C4-2B (cell line): Measurements from ENCODE around the gene PAK4.
A peak's percentile ranks its signal among the peaks of the same experiment; 100 is the strongest.

ENCODE experiments used
- H3K27ac ChIP-seq: fragments of 450-650 bp; 2 replicates; pipeline ENCODE4 v1.5.1; 2017
- ZFX ChIP-seq: fragments of 450-650 bp; IDR thresholded peaks from 2 replicates; pipeline ENCODE4 v1.6.1; 2017
- TF ChIP-seq, protein P1 (sequence below): fragments of 450-650 bp; conservative IDR thresholded peaks from 2 replicates; pipeline ENCODE4 v1.5.1; 2017; ENCODE audit warnings: mild to moderate bottlenecking

The PAK4 gene

GRCh38 chr19:39125554-39126311, at the start of gene PAK4:
Gene PAK4, plus strand, starts transcription at chr19:39125786. Its CDS starts 43,768 bp downstream, at chr19:39169554.
- no peak for TF ChIP-seq ZFX
- TF ChIP-seq, protein P1, sequence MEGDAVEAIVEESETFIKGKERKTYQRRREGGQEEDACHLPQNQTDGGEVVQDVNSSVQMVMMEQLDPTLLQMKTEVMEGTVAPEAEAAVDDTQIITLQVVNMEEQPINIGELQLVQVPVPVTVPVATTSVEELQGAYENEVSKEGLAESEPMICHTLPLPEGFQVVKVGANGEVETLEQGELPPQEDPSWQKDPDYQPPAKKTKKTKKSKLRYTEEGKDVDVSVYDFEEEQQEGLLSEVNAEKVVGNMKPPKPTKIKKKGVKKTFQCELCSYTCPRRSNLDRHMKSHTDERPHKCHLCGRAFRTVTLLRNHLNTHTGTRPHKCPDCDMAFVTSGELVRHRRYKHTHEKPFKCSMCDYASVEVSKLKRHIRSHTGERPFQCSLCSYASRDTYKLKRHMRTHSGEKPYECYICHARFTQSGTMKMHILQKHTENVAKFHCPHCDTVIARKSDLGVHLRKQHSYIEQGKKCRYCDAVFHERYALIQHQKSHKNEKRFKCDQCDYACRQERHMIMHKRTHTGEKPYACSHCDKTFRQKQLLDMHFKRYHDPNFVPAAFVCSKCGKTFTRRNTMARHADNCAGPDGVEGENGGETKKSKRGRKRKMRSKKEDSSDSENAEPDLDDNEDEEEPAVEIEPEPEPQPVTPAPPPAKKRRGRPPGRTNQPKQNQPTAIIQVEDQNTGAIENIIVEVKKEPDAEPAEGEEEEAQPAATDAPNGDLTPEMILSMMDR: no peak
- H3K27ac ChIP-seq: peak within 1 kb of the TSS; percentile 97

- TF ChIP-seq, protein P1: no peak
- H3K27ac ChIP-seq: no peak overlapping the region
Observed at GRCh38 chr19:39077323-39077722, 48.3 kb upstream of the PAK4 start.

DNA sequence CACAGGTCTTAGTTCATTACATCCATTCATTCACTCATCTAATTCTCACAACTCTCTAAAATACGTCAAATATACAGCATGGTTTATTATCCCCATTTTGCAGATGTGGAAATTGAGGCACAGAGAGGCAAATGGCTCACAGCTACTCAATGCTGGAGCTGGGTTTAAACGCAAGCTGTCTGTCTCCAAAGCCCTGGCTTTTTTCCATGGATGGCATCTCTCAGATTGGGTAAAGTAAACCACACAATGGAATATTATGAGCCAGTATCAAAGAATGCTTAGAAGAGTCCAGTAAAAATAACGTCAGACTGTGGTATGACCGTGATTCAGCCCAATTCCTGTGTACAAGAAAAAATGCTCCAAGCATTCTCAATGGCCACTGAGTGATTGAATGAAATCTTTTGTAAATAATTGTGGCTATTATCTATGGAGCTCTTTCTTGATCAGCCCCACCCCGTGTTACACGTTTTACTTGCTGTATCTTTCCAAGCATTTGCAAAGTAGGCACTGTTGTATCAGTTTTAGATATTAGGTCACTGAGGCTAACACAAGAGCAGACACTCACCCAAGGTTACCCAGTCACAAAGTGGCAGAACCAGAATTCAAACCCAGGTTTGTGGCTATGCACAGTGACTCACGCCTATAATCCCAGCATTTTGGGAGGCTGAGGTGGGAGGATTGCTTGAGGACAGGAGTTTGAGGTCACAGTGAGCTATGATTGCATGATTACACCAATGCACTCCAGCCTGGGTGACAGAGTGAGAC, 47.0 kb upstream of the PAK4 start:
- H3K27ac ChIP-seq: no peak overlapping the region
- TF ChIP-seq ZFX: no peak
- TF ChIP-seq, protein P1: no peak

GRCh38 chr19:39080431-39080830, 45.2 kb upstream of the PAK4 start:
- no peak for TF ChIP-seq ZFX
- TF ChIP-seq, protein P1: no peak

DNA sequence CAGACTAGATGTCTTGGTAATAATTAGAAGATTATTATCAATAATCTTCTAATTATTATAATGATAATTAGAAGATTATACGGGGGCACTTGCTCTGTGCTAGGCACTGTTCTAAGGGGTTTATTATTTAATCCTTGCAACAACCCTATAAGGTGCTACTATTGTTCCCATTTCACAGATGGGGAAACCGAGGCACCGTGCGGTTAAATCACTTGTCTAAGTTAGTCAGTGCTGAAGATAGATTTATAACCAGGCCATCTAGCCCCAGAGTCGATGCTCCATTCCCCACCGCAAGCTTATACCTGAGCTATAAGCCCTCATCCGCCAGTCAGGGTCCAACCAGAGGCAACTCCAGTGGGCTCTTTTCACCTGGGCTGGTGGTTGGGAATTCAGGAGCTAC, 43.4 kb upstream of the PAK4 start:
- TF ChIP-seq, protein P1: no peak

More at GRCh38 chr19:39080431-39080830, 45.2 kb upstream of the PAK4 start:
- H3K27ac ChIP-seq: no peak overlapping the region

DNA sequence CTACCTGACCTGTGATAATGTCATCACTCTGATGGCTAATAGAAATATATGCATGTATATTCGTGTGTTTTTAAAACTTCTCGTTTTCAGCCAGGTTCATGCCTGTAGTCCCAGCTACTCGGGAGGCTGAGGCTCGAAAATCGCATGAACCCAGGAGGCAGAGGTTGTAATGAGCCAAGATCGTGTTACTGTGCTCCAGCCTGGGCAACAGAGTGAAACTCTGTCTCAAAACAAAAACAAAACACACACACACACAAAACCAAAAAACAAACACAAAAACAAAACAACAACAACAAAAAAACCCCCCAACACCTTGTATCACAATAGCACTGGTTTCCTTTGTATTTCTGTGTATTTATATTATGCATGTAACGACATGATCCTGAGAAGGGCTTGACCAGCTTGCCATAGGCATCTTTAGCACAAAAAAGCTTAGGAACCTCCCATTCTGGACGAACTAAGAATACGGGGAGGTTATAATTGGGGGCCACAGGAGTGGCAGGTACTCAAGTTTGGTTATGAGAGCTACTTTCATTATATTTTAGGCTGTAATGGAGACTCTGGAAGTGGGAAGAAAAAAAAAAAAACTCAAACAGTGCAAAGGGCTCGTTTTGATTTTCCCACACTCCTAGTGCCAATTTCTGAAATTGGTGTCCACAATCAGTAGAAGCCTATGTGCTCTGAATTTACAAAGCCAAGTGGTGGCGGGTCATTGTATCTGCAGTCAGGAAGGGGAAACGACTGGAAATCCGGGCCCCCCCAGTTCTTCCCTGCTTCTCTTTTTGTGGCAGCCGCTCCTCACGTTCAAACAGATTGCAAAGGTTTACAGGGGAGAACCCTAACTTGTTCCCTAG, 42.6 kb upstream of the PAK4 start:
- H3K27ac ChIP-seq: no peak overlapping the region
- no peak for TF ChIP-seq ZFX
- TF ChIP-seq, protein P1: no peak

More for the DNA sequence above, 43.4 kb upstream of the PAK4 start:
- H3K27ac ChIP-seq: no peak overlapping the region
